Mesenteric fat pad (tissue), 1 donor: Measurements from ENCODE around the gene ARHGAP6. TPM values are rescaled to one million over a fixed set of nuclear protein-coding genes. Genes with fewer than 3 reads are reported as not detected.
"Not testable (repeated sequence)": the region's sequence is repeated elsewhere in the genome, so short reads cannot be mapped to it uniquely, and the experiment has no call there.

ENCODE experiments used
- DNase-seq: peaks from one replicate; pipeline ENCODE4 v3.0.0-alpha.2; 2020; ENCODE audit warnings: low spot score
- total RNA-seq: library from RNA; stranded (reverse); fragmentation: NEBNext Ultra II Directional; extraction: Animal tissue kit (Norgen Biotek cat#: 25700); gene quantifications from one replicate; pipeline ENCODE4 v1.2.1, GENCODE V29; 2021
- donor health status: DM: yes; HTN: yes; CAD: no.

ARHGAP6 gene
- total RNA-seq, 1 donor from 2014 or later = 9.5 TPM

- DNase-seq = no peak
Measured at GRCh38 chrX:11531226-11531625, 134.5 kb downstream of the ARHGAP6 start.

- no peak for DNase-seq
Measured at GRCh38 chrX:11530621-11531020, 135.1 kb downstream of the ARHGAP6 start.

GRCh38 chrX:11528623-11529022, 137.1 kb downstream of the ARHGAP6 start:
- no peak for DNase-seq

- no peak for DNase-seq
Measured at GRCh38 chrX:11525685-11526084, 140.0 kb downstream of the ARHGAP6 start.

GRCh38 chrX:11519234-11519633, 146.5 kb downstream of the ARHGAP6 start:
- not testable (repeated sequence) for DNase-seq

- no peak for DNase-seq
Measured at GRCh38 chrX:11509786-11510185, 155.9 kb downstream of the ARHGAP6 start.

GRCh38 chrX:11504234-11504633, 161.5 kb downstream of the ARHGAP6 start:
- no peak for DNase-seq

- DNase-seq = no peak
Measured at GRCh38 chrX:11499076-11500044, 166.4 kb downstream of the ARHGAP6 start.

GRCh38 chrX:11491375-11491774, 174.3 kb downstream of the ARHGAP6 start:
- DNase-seq = not testable (repeated sequence)

- DNase-seq = no peak
Measured at GRCh38 chrX:11484290-11484689, 181.4 kb downstream of the ARHGAP6 start.

GRCh38 chrX:11481035-11481434, 184.7 kb downstream of the ARHGAP6 start:
- DNase-seq = no peak

- no peak for DNase-seq
Measured at GRCh38 chrX:11480626-11481025, 185.1 kb downstream of the ARHGAP6 start.

- DNase-seq = no peak
Measured at GRCh38 chrX:11478911-11479310, 186.8 kb downstream of the ARHGAP6 start.

GRCh38 chrX:11478026-11478425, 187.7 kb downstream of the ARHGAP6 start:
- DNase-seq = no peak

- no peak for DNase-seq
Measured at GRCh38 chrX:11474576-11474975, 191.1 kb downstream of the ARHGAP6 start.

GRCh38 chrX:11474021-11474420, 191.7 kb downstream of the ARHGAP6 start:
- no peak for DNase-seq

GRCh38 chrX:11472879-11473278, 192.8 kb downstream of the ARHGAP6 start:
- no peak for DNase-seq

- DNase-seq = no peak
Measured at GRCh38 chrX:11472381-11472780, 193.3 kb downstream of the ARHGAP6 start.

- no peak for DNase-seq
Measured at GRCh38 chrX:11470250-11470974, 195.3 kb downstream of the ARHGAP6 start.

- no peak for DNase-seq
Measured at GRCh38 chrX:11465648-11466411, 199.9 kb downstream of the ARHGAP6 start.

- DNase-seq = no peak
Measured at GRCh38 chrX:11464836-11465463, 200.8 kb downstream of the ARHGAP6 start.
